ENCODE results near the gene CYB561.

Gene CYB561

GRCh38 chr17:63480826-63481487 is 34.9 kb upstream of the CYB561 start (continued):
- 0 out of 2 replicates have a peak, but pooled peaks have one; percentile 5 for TF ChIP-seq ZBTB10 (tag by site-specific recombination; IDR thresholded peaks at IDR 0.05)
- no peak for TF ChIP-seq ELK4 (IDR thresholded peaks at IDR 0.05; ENCODE audit: borderline replicate concordance, low read depth, low read length)
- TF ChIP-seq BCL11B (tag by site-specific recombination; IDR thresholded peaks at IDR 0.05; ENCODE audit: low read depth), result no peak
- TF ChIP-seq ZFP37 (tag by site-specific recombination; IDR thresholded peaks at IDR 0.05), result no peak
- TF ChIP-seq ZNF529 (tag by site-specific recombination; IDR thresholded peaks at IDR 0.05; ENCODE audit: insufficient replicate concordance), result no peak
- no peak for TF ChIP-seq ZNF580 (tag by site-specific recombination; IDR thresholded peaks at IDR 0.05)
- TF ChIP-seq ZBTB48 (tag by site-specific recombination; IDR thresholded peaks at IDR 0.05), result 0 out of 2 replicates have a peak, but pooled peaks have one; percentile 35
- TF ChIP-seq GFI1B (tag by site-specific recombination; IDR thresholded peaks at IDR 0.05), result no peak
- TF ChIP-seq KLF17 (tag by site-specific recombination; IDR thresholded peaks at IDR 0.05), result no peak
- TF ChIP-seq ZNF639 (tag by site-specific recombination; IDR thresholded peaks at IDR 0.05), result no peak
- no peak for TF ChIP-seq ZNF248 (tag by site-specific recombination; IDR thresholded peaks at IDR 0.05)
- peak; percentile 95 for TF ChIP-seq ZIC2 (tag by site-specific recombination; IDR thresholded peaks at IDR 0.05)
- no peak for TF ChIP-seq ZNF626 (tag by site-specific recombination; IDR thresholded peaks at IDR 0.05)
- no peak for TF ChIP-seq KLF8 (tag by site-specific recombination; IDR thresholded peaks at IDR 0.05)
- TF ChIP-seq, protein P1, sequence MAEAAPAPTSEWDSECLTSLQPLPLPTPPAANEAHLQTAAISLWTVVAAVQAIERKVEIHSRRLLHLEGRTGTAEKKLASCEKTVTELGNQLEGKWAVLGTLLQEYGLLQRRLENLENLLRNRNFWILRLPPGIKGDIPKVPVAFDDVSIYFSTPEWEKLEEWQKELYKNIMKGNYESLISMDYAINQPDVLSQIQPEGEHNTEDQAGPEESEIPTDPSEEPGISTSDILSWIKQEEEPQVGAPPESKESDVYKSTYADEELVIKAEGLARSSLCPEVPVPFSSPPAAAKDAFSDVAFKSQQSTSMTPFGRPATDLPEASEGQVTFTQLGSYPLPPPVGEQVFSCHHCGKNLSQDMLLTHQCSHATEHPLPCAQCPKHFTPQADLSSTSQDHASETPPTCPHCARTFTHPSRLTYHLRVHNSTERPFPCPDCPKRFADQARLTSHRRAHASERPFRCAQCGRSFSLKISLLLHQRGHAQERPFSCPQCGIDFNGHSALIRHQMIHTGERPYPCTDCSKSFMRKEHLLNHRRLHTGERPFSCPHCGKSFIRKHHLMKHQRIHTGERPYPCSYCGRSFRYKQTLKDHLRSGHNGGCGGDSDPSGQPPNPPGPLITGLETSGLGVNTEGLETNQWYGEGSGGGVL (tag by site-specific recombination; IDR thresholded peaks at IDR 0.05), result peak; percentile 41; the same call in 1 of the 2 replicates
- no peak for TF ChIP-seq ZNF623 (tag by site-specific recombination; IDR thresholded peaks at IDR 0.05)
- TF ChIP-seq, protein P2, sequence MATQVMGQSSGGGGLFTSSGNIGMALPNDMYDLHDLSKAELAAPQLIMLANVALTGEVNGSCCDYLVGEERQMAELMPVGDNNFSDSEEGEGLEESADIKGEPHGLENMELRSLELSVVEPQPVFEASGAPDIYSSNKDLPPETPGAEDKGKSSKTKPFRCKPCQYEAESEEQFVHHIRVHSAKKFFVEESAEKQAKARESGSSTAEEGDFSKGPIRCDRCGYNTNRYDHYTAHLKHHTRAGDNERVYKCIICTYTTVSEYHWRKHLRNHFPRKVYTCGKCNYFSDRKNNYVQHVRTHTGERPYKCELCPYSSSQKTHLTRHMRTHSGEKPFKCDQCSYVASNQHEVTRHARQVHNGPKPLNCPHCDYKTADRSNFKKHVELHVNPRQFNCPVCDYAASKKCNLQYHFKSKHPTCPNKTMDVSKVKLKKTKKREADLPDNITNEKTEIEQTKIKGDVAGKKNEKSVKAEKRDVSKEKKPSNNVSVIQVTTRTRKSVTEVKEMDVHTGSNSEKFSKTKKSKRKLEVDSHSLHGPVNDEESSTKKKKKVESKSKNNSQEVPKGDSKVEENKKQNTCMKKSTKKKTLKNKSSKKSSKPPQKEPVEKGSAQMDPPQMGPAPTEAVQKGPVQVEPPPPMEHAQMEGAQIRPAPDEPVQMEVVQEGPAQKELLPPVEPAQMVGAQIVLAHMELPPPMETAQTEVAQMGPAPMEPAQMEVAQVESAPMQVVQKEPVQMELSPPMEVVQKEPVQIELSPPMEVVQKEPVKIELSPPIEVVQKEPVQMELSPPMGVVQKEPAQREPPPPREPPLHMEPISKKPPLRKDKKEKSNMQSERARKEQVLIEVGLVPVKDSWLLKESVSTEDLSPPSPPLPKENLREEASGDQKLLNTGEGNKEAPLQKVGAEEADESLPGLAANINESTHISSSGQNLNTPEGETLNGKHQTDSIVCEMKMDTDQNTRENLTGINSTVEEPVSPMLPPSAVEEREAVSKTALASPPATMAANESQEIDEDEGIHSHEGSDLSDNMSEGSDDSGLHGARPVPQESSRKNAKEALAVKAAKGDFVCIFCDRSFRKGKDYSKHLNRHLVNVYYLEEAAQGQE (tag by site-specific recombination; IDR thresholded peaks at IDR 0.05), result no peak
- TF ChIP-seq MEIS1 (CRISPR knock-in tag; IDR thresholded peaks at IDR 0.05; ENCODE audit: borderline replicate concordance), result no peak
- no peak for TF ChIP-seq ZNF560 (tag by site-specific recombination; IDR thresholded peaks at IDR 0.05; ENCODE audit: borderline replicate concordance)
- TF ChIP-seq ZNF654 (tag by site-specific recombination; IDR thresholded peaks at IDR 0.05; ENCODE audit: low read depth), result no peak
- no peak for TF ChIP-seq ZNF132 (tag by site-specific recombination; IDR thresholded peaks at IDR 0.05; ENCODE audit: borderline replicate concordance)
- no peak for TF ChIP-seq PRDM1 (tag by site-specific recombination; IDR thresholded peaks at IDR 0.05)
- peak; percentile 82 for TF ChIP-seq ZFP69B (tag by site-specific recombination; IDR thresholded peaks at IDR 0.05)
- TF ChIP-seq ZFP41 (tag by site-specific recombination; IDR thresholded peaks at IDR 0.05; ENCODE audit: borderline replicate concordance), result no peak
- TF ChIP-seq AEBP2 (tag by site-specific recombination; IDR thresholded peaks at IDR 0.05; ENCODE audit: borderline replicate concordance), result no peak
- TF ChIP-seq ZBTB8A (tag by site-specific recombination; IDR thresholded peaks at IDR 0.05), result peak; percentile 90
